WTC11 (cell line): Measurements from ENCODE around the gene TMEM272. TPM values are rescaled to one million over a fixed set of nuclear protein-coding genes. Genes with fewer than 3 reads are reported as not detected.
A peak's percentile ranks its signal among the peaks of the same experiment; 100 is the strongest.

Experiments
- ATAC-seq: fragments of 200-7000 bp; cut with Tn5 transposase; 2 replicates; pipeline ENCODE4 v1.10.0; 2021; ENCODE audit warnings: mild to moderate bottlenecking, moderate library complexity
- CTCF ChIA-PET: fragments of 300-600 bp; sonication (Branson Sonifier 250); formaldehyde crosslinking; loops from one replicate; lab custom pipeline; 2021; ENCODE audit warnings: antibody characterized with exemption; lab: Charles Lee
- POLR2A ChIA-PET: fragments of 350-600 bp; sonication (Branson Sonifier 250); formaldehyde crosslinking; loops from one replicate; lab custom pipeline; 2021; ENCODE audit warnings: antibody characterized with exemption; lab: Charles Lee
- DNase-seq: peaks from one replicate; pipeline ENCODE4 v3.0.0; 2021; ENCODE audit warnings: low spot score
- H3K27ac Mint-ChIP-seq: 2 replicates; pipeline ENCODE4 v1.8.0; 2021; ENCODE audit warnings: mixed read lengths
- H3K27me3 Mint-ChIP-seq: 2 replicates; pipeline ENCODE4 v1.8.0; 2021; ENCODE audit warnings: low read depth, mild to moderate bottlenecking, moderate library complexity, mixed read lengths
- H3K36me3 Mint-ChIP-seq: 2 replicates; pipeline ENCODE4 v1.8.0; 2021; ENCODE audit warnings: mixed read lengths
- H3K4me1 Mint-ChIP-seq: 2 replicates; pipeline ENCODE4 v1.8.0; 2022; ENCODE audit warnings: mixed read lengths
- H3K4me3 Mint-ChIP-seq: 2 replicates; pipeline ENCODE4 v1.8.0; 2021; ENCODE audit warnings: mild to moderate bottlenecking, moderate library complexity, mixed read lengths
- H3K9me3 Mint-ChIP-seq: 2 replicates; pipeline ENCODE4 v1.8.0; 2021; ENCODE audit warnings: mixed read lengths
- CBFB ChIP-seq: sonication (generic); formaldehyde crosslinking; IDR thresholded peaks from 2 replicates; pipeline ENCODE4 v1.8.1; 2022; ENCODE audit warnings: mild to moderate bottlenecking, low read depth, missing genetic modification reagents
- CREM ChIP-seq: sonication (generic); formaldehyde crosslinking; IDR thresholded peaks from 2 replicates; pipeline ENCODE4 v1.8.1; 2022; ENCODE audit warnings: mild to moderate bottlenecking, missing genetic modification reagents, moderate library complexity
- GTF2I ChIP-seq: fragments of 250-450 bp; sonication (Bioruptor Pico); conservative IDR thresholded peaks from 2 replicates; pipeline ENCODE4 v1.4.0; 2021; ENCODE audit warnings: mild to moderate bottlenecking
- JAZF1 ChIP-seq: fragments of 250-450 bp; sonication (Bioruptor Pico); IDR thresholded peaks from 2 replicates; pipeline ENCODE4 v1.9.0; 2021; ENCODE audit warnings: moderate library complexity, mild to moderate bottlenecking, inconsistent platforms
- MXD4 ChIP-seq: fragments of 250-450 bp; sonication (Bioruptor Pico); IDR thresholded peaks from 2 replicates; pipeline ENCODE4 v1.8.0; 2021; ENCODE audit warnings: mild to moderate bottlenecking, moderate library complexity, borderline replicate concordance
- NFYB ChIP-seq: sonication (generic); formaldehyde crosslinking; conservative IDR thresholded peaks from 2 replicates; pipeline ENCODE4 v1.8.0; 2022; ENCODE audit warnings: low read depth, missing genetic modification reagents
- NR2C2 ChIP-seq: sonication (generic); formaldehyde crosslinking; IDR thresholded peaks from 2 replicates; pipeline ENCODE4 v1.8.0; 2022; ENCODE audit warnings: mild to moderate bottlenecking, missing genetic modification reagents
- PRRX2 ChIP-seq: fragments of 250-450 bp; sonication (Bioruptor Pico); IDR thresholded peaks from 2 replicates; pipeline ENCODE4 v1.8.0; 2021; ENCODE audit warnings: mild to moderate bottlenecking
- RORB ChIP-seq: fragments of 250-450 bp; sonication (Bioruptor Pico); IDR thresholded peaks from 2 replicates; pipeline ENCODE4 v1.9.0; 2021; ENCODE audit warnings: mild to moderate bottlenecking
- TP53 ChIP-seq: sonication (generic); formaldehyde crosslinking; IDR thresholded peaks from 2 replicates; pipeline ENCODE4 v1.8.1; 2023; ENCODE audit warnings: mild to moderate bottlenecking, missing genetic modification reagents
- ZNF232 ChIP-seq: sonication (generic); formaldehyde crosslinking; IDR thresholded peaks from 2 replicates; pipeline ENCODE4 v1.8.0; 2022; ENCODE audit warnings: mild to moderate bottlenecking, missing genetic modification reagents
- ZNF671 ChIP-seq: fragments of 250-450 bp; sonication (Bioruptor Pico); IDR thresholded peaks from 2 replicates; pipeline ENCODE4 v1.8.0; 2021; ENCODE audit warnings: mild to moderate bottlenecking
- total RNA-seq: library from RNA; stranded (reverse); gene quantifications from 3 replicates; pipeline ENCODE4 v1.2.3, GENCODE V29; 2021
- TF ChIP-seq, protein P1 (sequence below): sonication (generic); formaldehyde crosslinking; IDR thresholded peaks from 2 replicates; pipeline ENCODE4 v1.8.0; 2022; ENCODE audit warnings: missing genetic modification reagents
- TF ChIP-seq, protein P2 (sequence below): sonication (generic); formaldehyde crosslinking; IDR thresholded peaks from 2 replicates; pipeline ENCODE4 v1.8.1; 2023; ENCODE audit warnings: mild to moderate bottlenecking, missing genetic modification reagents
- TF ChIP-seq, protein P3 (sequence below): sonication (generic); formaldehyde crosslinking; IDR thresholded peaks from 2 replicates; pipeline ENCODE4 v1.8.0; 2022; ENCODE audit warnings: mild to moderate bottlenecking, missing genetic modification reagents
- TF ChIP-seq, protein P4 (sequence below): fragments of 250-450 bp; sonication (Bioruptor Pico); IDR thresholded peaks from 2 replicates; pipeline ENCODE4 v1.8.0; 2021; ENCODE audit warnings: mild to moderate bottlenecking
- TF ChIP-seq, protein P5 (sequence below): fragments of 250-450 bp; sonication (Bioruptor Pico); IDR thresholded peaks from 2 replicates; pipeline ENCODE4 v2.1.2; 2022; ENCODE audit warnings: mild to moderate bottlenecking, moderate library complexity
- TF ChIP-seq, protein P6 (sequence below): sonication (generic); formaldehyde crosslinking; IDR thresholded peaks from 2 replicates; pipeline ENCODE4 v1.8.1; 2023; ENCODE audit warnings: mild to moderate bottlenecking, missing genetic modification reagents, moderate library complexity
- TF ChIP-seq, protein P7 (sequence below): sonication (generic); formaldehyde crosslinking; IDR thresholded peaks from 2 replicates; pipeline ENCODE4 v1.8.1; 2022; ENCODE audit warnings: low read depth, missing genetic modification reagents, borderline replicate concordance

The TMEM272 gene
- total RNA-seq, 1 experiment from 2014 or later = not detected

DNA sequence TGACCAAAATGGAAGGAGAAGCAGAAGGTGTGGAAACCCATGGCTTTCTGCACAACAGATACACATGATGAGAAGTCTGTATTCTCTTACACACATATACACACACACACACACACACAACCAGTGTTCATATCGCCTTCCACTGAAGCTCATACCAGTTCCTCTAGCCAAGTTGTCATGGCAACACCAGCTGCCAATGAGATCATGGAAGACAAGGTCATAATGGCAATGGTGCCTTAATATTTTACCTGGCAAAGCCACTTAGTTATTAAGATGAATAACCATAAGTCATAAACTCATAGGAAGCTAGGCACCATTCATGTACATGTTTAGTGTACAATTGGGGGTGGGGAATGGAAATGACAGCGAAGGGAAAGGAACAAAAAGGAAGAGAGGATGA is 38.4 kb downstream of the TMEM272 start (continued):
- no peak for TF ChIP-seq MXD4 (CRISPR knock-in tag)
- TF ChIP-seq, protein P1, sequence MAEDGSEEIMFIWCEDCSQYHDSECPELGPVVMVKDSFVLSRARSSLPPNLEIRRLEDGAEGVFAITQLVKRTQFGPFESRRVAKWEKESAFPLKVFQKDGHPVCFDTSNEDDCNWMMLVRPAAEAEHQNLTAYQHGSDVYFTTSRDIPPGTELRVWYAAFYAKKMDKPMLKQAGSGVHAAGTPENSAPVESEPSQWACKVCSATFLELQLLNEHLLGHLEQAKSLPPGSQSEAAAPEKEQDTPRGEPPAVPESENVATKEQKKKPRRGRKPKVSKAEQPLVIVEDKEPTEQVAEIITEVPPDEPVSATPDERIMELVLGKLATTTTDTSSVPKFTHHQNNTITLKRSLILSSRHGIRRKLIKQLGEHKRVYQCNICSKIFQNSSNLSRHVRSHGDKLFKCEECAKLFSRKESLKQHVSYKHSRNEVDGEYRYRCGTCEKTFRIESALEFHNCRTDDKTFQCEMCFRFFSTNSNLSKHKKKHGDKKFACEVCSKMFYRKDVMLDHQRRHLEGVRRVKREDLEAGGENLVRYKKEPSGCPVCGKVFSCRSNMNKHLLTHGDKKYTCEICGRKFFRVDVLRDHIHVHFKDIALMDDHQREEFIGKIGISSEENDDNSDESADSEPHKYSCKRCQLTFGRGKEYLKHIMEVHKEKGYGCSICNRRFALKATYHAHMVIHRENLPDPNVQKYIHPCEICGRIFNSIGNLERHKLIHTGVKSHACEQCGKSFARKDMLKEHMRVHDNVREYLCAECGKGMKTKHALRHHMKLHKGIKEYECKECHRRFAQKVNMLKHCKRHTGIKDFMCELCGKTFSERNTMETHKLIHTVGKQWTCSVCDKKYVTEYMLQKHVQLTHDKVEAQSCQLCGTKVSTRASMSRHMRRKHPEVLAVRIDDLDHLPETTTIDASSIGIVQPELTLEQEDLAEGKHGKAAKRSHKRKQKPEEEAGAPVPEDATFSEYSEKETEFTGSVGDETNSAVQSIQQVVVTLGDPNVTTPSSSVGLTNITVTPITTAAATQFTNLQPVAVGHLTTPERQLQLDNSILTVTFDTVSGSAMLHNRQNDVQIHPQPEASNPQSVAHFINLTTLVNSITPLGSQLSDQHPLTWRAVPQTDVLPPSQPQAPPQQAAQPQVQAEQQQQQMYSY (CRISPR knock-in tag) = no peak
- TF ChIP-seq, protein P2, sequence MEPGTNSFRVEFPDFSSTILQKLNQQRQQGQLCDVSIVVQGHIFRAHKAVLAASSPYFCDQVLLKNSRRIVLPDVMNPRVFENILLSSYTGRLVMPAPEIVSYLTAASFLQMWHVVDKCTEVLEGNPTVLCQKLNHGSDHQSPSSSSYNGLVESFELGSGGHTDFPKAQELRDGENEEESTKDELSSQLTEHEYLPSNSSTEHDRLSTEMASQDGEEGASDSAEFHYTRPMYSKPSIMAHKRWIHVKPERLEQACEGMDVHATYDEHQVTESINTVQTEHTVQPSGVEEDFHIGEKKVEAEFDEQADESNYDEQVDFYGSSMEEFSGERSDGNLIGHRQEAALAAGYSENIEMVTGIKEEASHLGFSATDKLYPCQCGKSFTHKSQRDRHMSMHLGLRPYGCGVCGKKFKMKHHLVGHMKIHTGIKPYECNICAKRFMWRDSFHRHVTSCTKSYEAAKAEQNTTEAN (CRISPR knock-in tag) = no peak
- TF ChIP-seq, protein P3, sequence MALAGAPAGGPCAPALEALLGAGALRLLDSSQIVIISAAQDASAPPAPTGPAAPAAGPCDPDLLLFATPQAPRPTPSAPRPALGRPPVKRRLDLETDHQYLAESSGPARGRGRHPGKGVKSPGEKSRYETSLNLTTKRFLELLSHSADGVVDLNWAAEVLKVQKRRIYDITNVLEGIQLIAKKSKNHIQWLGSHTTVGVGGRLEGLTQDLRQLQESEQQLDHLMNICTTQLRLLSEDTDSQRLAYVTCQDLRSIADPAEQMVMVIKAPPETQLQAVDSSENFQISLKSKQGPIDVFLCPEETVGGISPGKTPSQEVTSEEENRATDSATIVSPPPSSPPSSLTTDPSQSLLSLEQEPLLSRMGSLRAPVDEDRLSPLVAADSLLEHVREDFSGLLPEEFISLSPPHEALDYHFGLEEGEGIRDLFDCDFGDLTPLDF = no peak
- TF ChIP-seq NR2C2 = no peak
- no peak for TF ChIP-seq NFYB (CRISPR knock-in tag)
- no peak for TF ChIP-seq JAZF1
- no peak for TF ChIP-seq CBFB (CRISPR knock-in tag)
- TF ChIP-seq RORB (CRISPR knock-in tag) = no peak

DNA sequence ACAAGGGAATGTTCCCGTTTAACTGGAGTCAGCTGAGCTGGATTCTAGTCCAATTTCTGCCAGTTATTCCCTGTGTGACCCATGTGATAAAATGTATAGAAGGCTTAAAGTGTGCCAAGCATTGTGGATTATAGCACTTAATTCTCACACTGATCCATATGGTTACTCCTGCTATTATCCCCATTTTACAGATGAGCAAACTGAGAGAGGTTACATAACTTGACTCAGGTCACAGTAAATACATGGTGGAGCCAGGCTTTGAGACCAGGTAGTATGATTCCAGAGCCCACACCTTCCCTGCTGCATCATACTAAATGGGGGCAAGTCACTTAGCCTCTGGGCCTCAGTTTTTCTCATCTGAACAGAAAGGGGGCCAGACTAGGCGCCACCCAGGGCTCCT is 39.1 kb downstream of the TMEM272 start:
- no peak for DNase-seq
- peaks cover 7% of the 10 kb centered on the region for H3K9me3 Mint-ChIP-seq
- H3K4me3 Mint-ChIP-seq = no peak overlapping the region
- H3K27me3 Mint-ChIP-seq = peaks cover 4% of the 10 kb centered on the region; the same call in 1 of the 2 replicates
- ATAC-seq = no peak
- TF ChIP-seq GTF2I (CRISPR knock-in tag) (0 out of 2 replicates have a peak, but pooled peaks have one; percentile 39), TP53 (CRISPR knock-in tag) (no peak)
- ChIA-PET CTCF (interaction anchor here (1.0 to 1.5 kb wide), 3 partner anchors 8 to 10 kb away, joined by 3 to 9 read pairs (median 4); no protein-coding TSS in a partner anchor), POLR2A (interaction anchor here (0.6 kb wide), 1 partner anchor 226 kb away, joined by 3 read pairs; no protein-coding TSS in a partner anchor)
- H3K27ac Mint-ChIP-seq = no peak overlapping the region
- H3K4me1 Mint-ChIP-seq = peaks cover 39% of the 10 kb centered on the region
- no peaks in the 10 kb centered on the region for H3K36me3 Mint-ChIP-seq

DNA sequence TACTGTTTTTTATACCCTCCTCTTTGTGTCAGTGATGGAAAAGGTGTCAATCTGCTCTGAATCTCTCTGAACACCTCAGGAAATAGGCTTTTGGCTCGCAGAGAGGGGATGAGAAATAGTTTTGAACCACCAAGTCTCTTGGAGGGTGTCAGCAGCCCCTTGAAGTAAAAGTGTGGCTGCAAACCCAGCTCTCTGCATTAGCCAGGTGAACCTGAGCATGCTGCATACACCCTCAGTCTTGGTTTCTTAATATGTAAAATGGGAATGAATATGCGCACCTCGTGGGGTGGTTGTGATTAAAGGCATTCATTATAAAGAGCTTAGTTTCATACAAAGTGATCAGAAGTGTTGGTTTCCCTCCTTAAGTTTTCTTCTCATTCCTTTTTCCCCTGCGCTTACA is 39.7 kb downstream of the TMEM272 start:
- no peak for ATAC-seq
- H3K27me3 Mint-ChIP-seq = peaks cover 4% of the 10 kb centered on the region; the same call in 1 of the 2 replicates

More for the DNA sequence above, 39.7 kb downstream of the TMEM272 start:
- Mint-ChIP-seq H3K36me3 (no peaks in the 10 kb centered on the region), H3K27ac (0 out of 2 replicates have a peak overlapping the region, but pooled peaks have one; percentile 30), H3K9me3 (peaks cover 7% of the 10 kb centered on the region), H3K4me3 (peak overlapping the region; percentile 83), H3K4me1 (peaks cover 41% of the 10 kb centered on the region)
- CTCF ChIA-PET = interaction anchor here (0.9 to 1.2 kb wide), 2 partner anchors 10 to 40 kb away, joined by 3 to 9 read pairs; no protein-coding TSS in a partner anchor
- TF ChIP-seq CBFB (CRISPR knock-in tag) (no peak), ZNF232 (CRISPR knock-in tag) (no peak), PRRX2 (CRISPR knock-in tag) (no peak), CREM (CRISPR knock-in tag) (no peak), NFYB (CRISPR knock-in tag) (no peak), ZNF671 (CRISPR knock-in tag) (no peak)
- TF ChIP-seq, protein P4, sequence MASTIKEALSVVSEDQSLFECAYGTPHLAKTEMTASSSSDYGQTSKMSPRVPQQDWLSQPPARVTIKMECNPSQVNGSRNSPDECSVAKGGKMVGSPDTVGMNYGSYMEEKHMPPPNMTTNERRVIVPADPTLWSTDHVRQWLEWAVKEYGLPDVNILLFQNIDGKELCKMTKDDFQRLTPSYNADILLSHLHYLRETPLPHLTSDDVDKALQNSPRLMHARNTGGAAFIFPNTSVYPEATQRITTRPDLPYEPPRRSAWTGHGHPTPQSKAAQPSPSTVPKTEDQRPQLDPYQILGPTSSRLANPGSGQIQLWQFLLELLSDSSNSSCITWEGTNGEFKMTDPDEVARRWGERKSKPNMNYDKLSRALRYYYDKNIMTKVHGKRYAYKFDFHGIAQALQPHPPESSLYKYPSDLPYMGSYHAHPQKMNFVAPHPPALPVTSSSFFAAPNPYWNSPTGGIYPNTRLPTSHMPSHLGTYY (CRISPR knock-in tag) = no peak
- TF ChIP-seq, protein P5, sequence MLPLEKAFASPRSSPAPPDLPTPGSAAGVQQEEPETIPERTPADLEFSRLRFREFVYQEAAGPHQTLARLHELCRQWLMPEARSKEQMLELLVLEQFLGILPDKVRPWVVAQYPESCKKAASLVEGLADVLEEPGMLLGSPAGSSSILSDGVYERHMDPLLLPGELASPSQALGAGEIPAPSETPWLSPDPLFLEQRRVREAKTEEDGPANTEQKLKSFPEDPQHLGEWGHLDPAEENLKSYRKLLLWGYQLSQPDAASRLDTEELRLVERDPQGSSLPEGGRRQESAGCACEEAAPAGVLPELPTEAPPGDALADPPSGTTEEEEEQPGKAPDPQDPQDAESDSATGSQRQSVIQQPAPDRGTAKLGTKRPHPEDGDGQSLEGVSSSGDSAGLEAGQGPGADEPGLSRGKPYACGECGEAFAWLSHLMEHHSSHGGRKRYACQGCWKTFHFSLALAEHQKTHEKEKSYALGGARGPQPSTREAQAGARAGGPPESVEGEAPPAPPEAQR (CRISPR knock-in tag) = no peak
- TF ChIP-seq, protein P6, sequence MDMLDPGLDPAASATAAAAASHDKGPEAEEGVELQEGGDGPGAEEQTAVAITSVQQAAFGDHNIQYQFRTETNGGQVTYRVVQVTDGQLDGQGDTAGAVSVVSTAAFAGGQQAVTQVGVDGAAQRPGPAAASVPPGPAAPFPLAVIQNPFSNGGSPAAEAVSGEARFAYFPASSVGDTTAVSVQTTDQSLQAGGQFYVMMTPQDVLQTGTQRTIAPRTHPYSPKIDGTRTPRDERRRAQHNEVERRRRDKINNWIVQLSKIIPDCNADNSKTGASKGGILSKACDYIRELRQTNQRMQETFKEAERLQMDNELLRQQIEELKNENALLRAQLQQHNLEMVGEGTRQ = no peak
- TF ChIP-seq, protein P3 = no peak
- TF ChIP-seq, protein P7, sequence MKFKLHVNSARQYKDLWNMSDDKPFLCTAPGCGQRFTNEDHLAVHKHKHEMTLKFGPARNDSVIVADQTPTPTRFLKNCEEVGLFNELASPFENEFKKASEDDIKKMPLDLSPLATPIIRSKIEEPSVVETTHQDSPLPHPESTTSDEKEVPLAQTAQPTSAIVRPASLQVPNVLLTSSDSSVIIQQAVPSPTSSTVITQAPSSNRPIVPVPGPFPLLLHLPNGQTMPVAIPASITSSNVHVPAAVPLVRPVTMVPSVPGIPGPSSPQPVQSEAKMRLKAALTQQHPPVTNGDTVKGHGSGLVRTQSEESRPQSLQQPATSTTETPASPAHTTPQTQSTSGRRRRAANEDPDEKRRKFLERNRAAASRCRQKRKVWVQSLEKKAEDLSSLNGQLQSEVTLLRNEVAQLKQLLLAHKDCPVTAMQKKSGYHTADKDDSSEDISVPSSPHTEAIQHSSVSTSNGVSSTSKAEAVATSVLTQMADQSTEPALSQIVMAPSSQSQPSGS (CRISPR knock-in tag) = no peak
- DNase-seq = no peak
- POLR2A ChIA-PET = interaction anchor here (0.6 kb wide), 1 partner anchor 225 kb away, joined by 3 read pairs; no protein-coding TSS in a partner anchor
